ENCODE results near the gene IGFBP3. TPM values are rescaled to one million over a fixed set of nuclear protein-coding genes. Genes with fewer than 3 reads are reported as not detected.

IGFBP3 gene
- total RNA-seq, 6 experiments from 2014 or later, result 85.9 to 321 (median 183) TPM

GRCh38 chr7:45888185-45888992, 32.7 kb downstream of the IGFBP3 start, which contains the start of gene IGFBP1:
IGFBP1 (plus strand) TSS chr7:45888488; CDS start chr7:45888653, 165 bp downstream.
- Histone ChIP-seq H3K27me3 (no peaks in the 10 kb centered on the region), H3K27ac (peak within 1 kb of the TSS; percentile 93 to 98 (median 98)), H3K9me3 (no peaks in the 10 kb centered on the region), H3K4me1 (peaks cover 0 to 42% (median 14%) of the 10 kb centered on the region in 4 donors), H3K4me3 (peak within 1 kb of the TSS; percentile 48 to 64 (median 64)), H3K36me3 (peaks cover 0 to 31% (median 9%) of the 10 kb centered on the region in 4 donors)
- no peak for TF ChIP-seq CTCF (IDR thresholded peaks at IDR 0.05)
- peak; percentile 98 for TF ChIP-seq POLR2A (IDR thresholded peaks at IDR 0.05)
- intact Hi-C loops (cut with DNase I), result loop anchor here in 1 of 2 donors (10.0 kb wide), 1 partner anchor 184 kb away; no protein-coding TSS in a partner anchor
- 4% methylated on average over 5 of the region's 73 CpGs for WGBS (ENCODE audit: insufficient coverage, low coverage, low lambda C conversion rate, missing lambda C conversion rate)
- ATAC-seq, result peak; percentile 14 to 69 (median 32)
- DNase-seq, result peak; percentile 79 to 95 (median 81)

GRCh38 chr7:45886931-45887667, 34.0 kb downstream of the IGFBP3 start:
- H3K27ac ChIP-seq, result peak overlapping the region; percentile 93 to 98 (median 98)
- peaks cover 0 to 19% (median 9%) of the 10 kb centered on the region in 4 donors for H3K36me3 ChIP-seq
- no peaks in the 10 kb centered on the region for H3K9me3 ChIP-seq
- intact Hi-C loops (cut with DNase I), result loop anchor here in 1 of 2 donors (10.0 kb wide), 1 partner anchor 182 kb away; no protein-coding TSS in a partner anchor
- no peaks in the 10 kb centered on the region for H3K27me3 ChIP-seq
- no peak for ATAC-seq
- TF ChIP-seq CTCF (IDR thresholded peaks at IDR 0.05) (no peak), POLR2A (IDR thresholded peaks at IDR 0.05) (no peak)
- WGBS (ENCODE audit: insufficient coverage, low coverage, low lambda C conversion rate, missing lambda C conversion rate), result 78% methylated on average over 5 of the region's 5 CpGs
- peak overlapping the region in 1 of 3 donors; percentile 64 for H3K4me3 ChIP-seq
- no peak for DNase-seq
- H3K4me1 ChIP-seq, result peaks cover 0 to 50% (median 19%) of the 10 kb centered on the region in 4 donors

- ATAC-seq (peak; percentile 48 to 75 (median 64)), DNase-seq (peak; percentile 77 to 95 (median 88))
- Histone ChIP-seq H3K4me3 (no peak overlapping the region), H3K4me1 (peaks cover 0 to 63% (median 25%) of the 10 kb centered on the region in 4 donors), H3K27ac (peak overlapping the region; percentile 93 to 98 (median 98)), H3K9me3 (no peaks in the 10 kb centered on the region), H3K27me3 (no peaks in the 10 kb centered on the region), H3K36me3 (peaks cover 0 to 13% (median 2%) of the 10 kb centered on the region in 4 donors)
- peak; percentile 78 for TF ChIP-seq POLR2A (IDR thresholded peaks at IDR 0.05)
- no peak for TF ChIP-seq CTCF (IDR thresholded peaks at IDR 0.05)
- intact Hi-C loops (cut with DNase I), result loop anchor here in 1 of 2 donors (10.0 kb wide), 1 partner anchor 181 kb away; no protein-coding TSS in a partner anchor
- 33% methylated on average over 4 of the region's 7 CpGs for WGBS (ENCODE audit: insufficient coverage, low coverage, low lambda C conversion rate, missing lambda C conversion rate)
Observed at GRCh38 chr7:45885264-45885882, 35.7 kb downstream of the IGFBP3 start.

GRCh38 chr7:45884136-45884535, 36.9 kb downstream of the IGFBP3 start:
- H3K27me3 ChIP-seq, result no peaks in the 10 kb centered on the region

More at GRCh38 chr7:45884136-45884535, 36.9 kb downstream of the IGFBP3 start:
- WGBS (ENCODE audit: insufficient coverage, low coverage, low lambda C conversion rate, missing lambda C conversion rate), result 85% methylated on average over 4 of the region's 4 CpGs
- no peaks in the 10 kb centered on the region for H3K9me3 ChIP-seq
- TF ChIP-seq POLR2A (IDR thresholded peaks at IDR 0.05) (no peak), CTCF (IDR thresholded peaks at IDR 0.05) (no peak)
- H3K36me3 ChIP-seq, result peaks cover 0 to under 1% (median 0%) of the 10 kb centered on the region in 4 donors
- no peak for DNase-seq
- peak overlapping the region; percentile 80 to 98 (median 98) for H3K27ac ChIP-seq
- intact Hi-C loops (cut with DNase I), result loop anchor here in 1 of 2 donors (10.0 kb wide), 1 partner anchor 179 kb away; no protein-coding TSS in a partner anchor
- H3K4me3 ChIP-seq, result no peak overlapping the region
- peaks cover 0 to 65% (median 25%) of the 10 kb centered on the region in 4 donors for H3K4me1 ChIP-seq
- ATAC-seq, result no peak

Measured in right lobe of liver (tissue), 6 donors.